WTC11 (cell line): Measurements from ENCODE around the gene NPAS3. TPM values are rescaled to one million over a fixed set of nuclear protein-coding genes. Genes with fewer than 3 reads are reported as not detected.
A peak's percentile ranks its signal among the peaks of the same experiment; 100 is the strongest.

Experiments
- ATAC-seq: fragments of 200-7000 bp; cut with Tn5 transposase; 2 replicates; pipeline ENCODE4 v1.10.0; 2021; ENCODE audit warnings: mild to moderate bottlenecking, moderate library complexity
- CTCF ChIA-PET: fragments of 300-600 bp; sonication (Branson Sonifier 250); formaldehyde crosslinking; loops from one replicate; lab custom pipeline; 2021; ENCODE audit warnings: antibody characterized with exemption; lab: Charles Lee
- POLR2A ChIA-PET: fragments of 350-600 bp; sonication (Branson Sonifier 250); formaldehyde crosslinking; loops from one replicate; lab custom pipeline; 2021; ENCODE audit warnings: antibody characterized with exemption; lab: Charles Lee
- DNase-seq: peaks from one replicate; pipeline ENCODE4 v3.0.0; 2021; ENCODE audit warnings: low spot score
- H3K27ac Mint-ChIP-seq: 2 replicates; pipeline ENCODE4 v1.8.0; 2021; ENCODE audit warnings: mixed read lengths
- H3K27me3 Mint-ChIP-seq: 2 replicates; pipeline ENCODE4 v1.8.0; 2021; ENCODE audit warnings: low read depth, mild to moderate bottlenecking, moderate library complexity, mixed read lengths
- H3K36me3 Mint-ChIP-seq: 2 replicates; pipeline ENCODE4 v1.8.0; 2021; ENCODE audit warnings: mixed read lengths
- H3K4me1 Mint-ChIP-seq: 2 replicates; pipeline ENCODE4 v1.8.0; 2022; ENCODE audit warnings: mixed read lengths
- H3K4me3 Mint-ChIP-seq: 2 replicates; pipeline ENCODE4 v1.8.0; 2021; ENCODE audit warnings: mild to moderate bottlenecking, moderate library complexity, mixed read lengths
- H3K9me3 Mint-ChIP-seq: 2 replicates; pipeline ENCODE4 v1.8.0; 2021; ENCODE audit warnings: mixed read lengths
- ATF3 ChIP-seq: sonication (generic); formaldehyde crosslinking; conservative IDR thresholded peaks from 2 replicates; pipeline ENCODE4 v1.8.1; 2022; ENCODE audit warnings: mild to moderate bottlenecking, missing genetic modification reagents
- ELF4 ChIP-seq: sonication (generic); formaldehyde crosslinking; IDR thresholded peaks from 2 replicates; pipeline ENCODE4 v1.8.1; 2022; ENCODE audit warnings: low read depth, mild to moderate bottlenecking, moderate library complexity, missing genetic modification reagents
- EMX1 ChIP-seq: fragments of 250-450 bp; sonication (Bioruptor Pico); IDR thresholded peaks from 2 replicates; pipeline ENCODE4 v1.8.0; 2021; ENCODE audit warnings: mild to moderate bottlenecking
- FOXP1 ChIP-seq: sonication (generic); formaldehyde crosslinking; IDR thresholded peaks from 2 replicates; pipeline ENCODE4 v1.8.0; 2022; ENCODE audit warnings: missing genetic modification reagents, mild to moderate bottlenecking, moderate library complexity, borderline replicate concordance
- HMGXB4 ChIP-seq: sonication (generic); formaldehyde crosslinking; IDR thresholded peaks from 2 replicates; pipeline ENCODE4 v1.8.1; 2023; ENCODE audit warnings: mild to moderate bottlenecking, moderate library complexity, missing genetic modification reagents
- NFE2L1 ChIP-seq: sonication (generic); formaldehyde crosslinking; IDR thresholded peaks from 2 replicates; pipeline ENCODE4 v1.8.1; 2023; ENCODE audit warnings: missing genetic modification reagents
- SMAD3 ChIP-seq: sonication (generic); formaldehyde crosslinking; IDR thresholded peaks from 2 replicates; pipeline ENCODE4 v1.8.0; 2022; ENCODE audit warnings: missing genetic modification reagents, mild to moderate bottlenecking, borderline replicate concordance
- ZNF671 ChIP-seq: fragments of 250-450 bp; sonication (Bioruptor Pico); IDR thresholded peaks from 2 replicates; pipeline ENCODE4 v1.8.0; 2021; ENCODE audit warnings: mild to moderate bottlenecking
- total RNA-seq: library from RNA; stranded (reverse); gene quantifications from 3 replicates; pipeline ENCODE4 v1.2.3, GENCODE V29; 2021
- TF ChIP-seq, protein P1 (sequence below): sonication (generic); formaldehyde crosslinking; IDR thresholded peaks from 2 replicates; pipeline ENCODE4 v1.8.0; 2023; ENCODE audit warnings: missing genetic modification reagents
- TF ChIP-seq, protein P2 (sequence below): sonication (generic); formaldehyde crosslinking; IDR thresholded peaks from 2 replicates; pipeline ENCODE4 v1.8.1; 2023; ENCODE audit warnings: mild to moderate bottlenecking, missing genetic modification reagents, moderate library complexity
- TF ChIP-seq, protein P3 (sequence below): sonication (generic); formaldehyde crosslinking; IDR thresholded peaks from 2 replicates; pipeline ENCODE4 v1.8.1; 2022; ENCODE audit warnings: low read depth, mild to moderate bottlenecking, moderate library complexity, missing genetic modification reagents, borderline replicate concordance
- TF ChIP-seq, protein P4 (sequence below): sonication (generic); formaldehyde crosslinking; IDR thresholded peaks from 2 replicates; pipeline ENCODE4 v1.8.0; 2022; ENCODE audit warnings: missing genetic modification reagents

NPAS3 gene
- total RNA-seq, 1 experiment from 2014 or later, result 3.2 TPM

- Mint-ChIP-seq H3K9me3 (no peaks in the 10 kb centered on the region), H3K4me3 (no peak overlapping the region), H3K27me3 (no peaks in the 10 kb centered on the region), H3K4me1 (peaks cover 24% of the 10 kb centered on the region), H3K27ac (no peak overlapping the region), H3K36me3 (no peaks in the 10 kb centered on the region)
- TF ChIP-seq FOXP1 (CRISPR knock-in tag) (no peak), SMAD3 (no peak)
- TF ChIP-seq, protein P1, sequence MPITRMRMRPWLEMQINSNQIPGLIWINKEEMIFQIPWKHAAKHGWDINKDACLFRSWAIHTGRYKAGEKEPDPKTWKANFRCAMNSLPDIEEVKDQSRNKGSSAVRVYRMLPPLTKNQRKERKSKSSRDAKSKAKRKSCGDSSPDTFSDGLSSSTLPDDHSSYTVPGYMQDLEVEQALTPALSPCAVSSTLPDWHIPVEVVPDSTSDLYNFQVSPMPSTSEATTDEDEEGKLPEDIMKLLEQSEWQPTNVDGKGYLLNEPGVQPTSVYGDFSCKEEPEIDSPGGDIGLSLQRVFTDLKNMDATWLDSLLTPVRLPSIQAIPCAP (CRISPR knock-in tag), result no peak
- POLR2A ChIA-PET, result no interaction called here
- CTCF ChIA-PET, result no interaction called here
- ATAC-seq, result no peak
- no peak for DNase-seq
Measured at GRCh38 chr14:33291529-33292104, 352.9 kb downstream of the NPAS3 start.

- H3K9me3 Mint-ChIP-seq, result no peaks in the 10 kb centered on the region
- ChIA-PET POLR2A (no interaction called here), CTCF (no interaction called here)
- no peak for DNase-seq
- ATAC-seq, result no peak
- H3K4me3 Mint-ChIP-seq, result no peak overlapping the region
- TF ChIP-seq ELF4 (CRISPR knock-in tag) (no peak), NFE2L1 (CRISPR knock-in tag) (no peak)
- TF ChIP-seq, protein P2, sequence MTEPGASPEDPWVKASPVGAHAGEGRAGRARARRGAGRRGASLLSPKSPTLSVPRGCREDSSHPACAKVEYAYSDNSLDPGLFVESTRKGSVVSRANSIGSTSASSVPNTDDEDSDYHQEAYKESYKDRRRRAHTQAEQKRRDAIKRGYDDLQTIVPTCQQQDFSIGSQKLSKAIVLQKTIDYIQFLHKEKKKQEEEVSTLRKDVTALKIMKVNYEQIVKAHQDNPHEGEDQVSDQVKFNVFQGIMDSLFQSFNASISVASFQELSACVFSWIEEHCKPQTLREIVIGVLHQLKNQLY, result no peak
- no peaks in the 10 kb centered on the region for H3K36me3 Mint-ChIP-seq
- H3K27ac Mint-ChIP-seq, result no peak overlapping the region
- H3K27me3 Mint-ChIP-seq, result no peaks in the 10 kb centered on the region
- peaks cover 36% of the 10 kb centered on the region for H3K4me1 Mint-ChIP-seq
Measured at GRCh38 chr14:33294419-33294818, 355.7 kb downstream of the NPAS3 start.

DNA sequence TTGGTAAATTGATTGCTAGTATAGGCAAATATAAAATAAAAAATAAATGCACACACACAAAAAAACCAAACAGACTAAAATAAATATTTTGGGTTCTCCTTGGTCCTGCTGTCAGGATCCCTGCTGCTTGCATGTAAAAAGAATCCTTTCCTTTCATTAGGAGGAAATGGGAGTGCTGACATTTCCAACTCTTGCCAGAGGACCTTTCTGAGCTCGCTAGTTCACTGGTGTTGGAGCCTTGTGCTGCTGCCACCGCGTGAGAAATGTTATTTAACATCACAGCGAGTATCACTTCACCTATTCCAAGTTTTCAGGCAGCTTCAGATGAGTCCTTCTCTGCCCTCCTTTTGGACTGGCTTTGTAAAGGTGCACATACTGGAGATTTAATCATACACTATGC is 358.9 kb downstream of the NPAS3 start:
- no peak for DNase-seq
- Mint-ChIP-seq H3K36me3 (no peaks in the 10 kb centered on the region), H3K4me1 (peaks cover 25% of the 10 kb centered on the region), H3K9me3 (no peaks in the 10 kb centered on the region), H3K27me3 (no peaks in the 10 kb centered on the region), H3K27ac (peak overlapping the region; percentile 90; the same call in 1 of the 2 replicates), H3K4me3 (peak overlapping the region; percentile 44; the same call in 1 of the 2 replicates)
- TF ChIP-seq HMGXB4 (CRISPR knock-in tag), result no peak
- TF ChIP-seq ATF3 (CRISPR knock-in tag), result no peak
- TF ChIP-seq ZNF671 (CRISPR knock-in tag), result no peak
- TF ChIP-seq EMX1 (CRISPR knock-in tag), result no peak
- TF ChIP-seq, protein P3, sequence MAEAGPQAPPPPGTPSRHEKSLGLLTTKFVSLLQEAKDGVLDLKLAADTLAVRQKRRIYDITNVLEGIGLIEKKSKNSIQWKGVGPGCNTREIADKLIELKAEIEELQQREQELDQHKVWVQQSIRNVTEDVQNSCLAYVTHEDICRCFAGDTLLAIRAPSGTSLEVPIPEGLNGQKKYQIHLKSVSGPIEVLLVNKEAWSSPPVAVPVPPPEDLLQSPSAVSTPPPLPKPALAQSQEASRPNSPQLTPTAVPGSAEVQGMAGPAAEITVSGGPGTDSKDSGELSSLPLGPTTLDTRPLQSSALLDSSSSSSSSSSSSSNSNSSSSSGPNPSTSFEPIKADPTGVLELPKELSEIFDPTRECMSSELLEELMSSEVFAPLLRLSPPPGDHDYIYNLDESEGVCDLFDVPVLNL (CRISPR knock-in tag), result no peak
- TF ChIP-seq, protein P4, sequence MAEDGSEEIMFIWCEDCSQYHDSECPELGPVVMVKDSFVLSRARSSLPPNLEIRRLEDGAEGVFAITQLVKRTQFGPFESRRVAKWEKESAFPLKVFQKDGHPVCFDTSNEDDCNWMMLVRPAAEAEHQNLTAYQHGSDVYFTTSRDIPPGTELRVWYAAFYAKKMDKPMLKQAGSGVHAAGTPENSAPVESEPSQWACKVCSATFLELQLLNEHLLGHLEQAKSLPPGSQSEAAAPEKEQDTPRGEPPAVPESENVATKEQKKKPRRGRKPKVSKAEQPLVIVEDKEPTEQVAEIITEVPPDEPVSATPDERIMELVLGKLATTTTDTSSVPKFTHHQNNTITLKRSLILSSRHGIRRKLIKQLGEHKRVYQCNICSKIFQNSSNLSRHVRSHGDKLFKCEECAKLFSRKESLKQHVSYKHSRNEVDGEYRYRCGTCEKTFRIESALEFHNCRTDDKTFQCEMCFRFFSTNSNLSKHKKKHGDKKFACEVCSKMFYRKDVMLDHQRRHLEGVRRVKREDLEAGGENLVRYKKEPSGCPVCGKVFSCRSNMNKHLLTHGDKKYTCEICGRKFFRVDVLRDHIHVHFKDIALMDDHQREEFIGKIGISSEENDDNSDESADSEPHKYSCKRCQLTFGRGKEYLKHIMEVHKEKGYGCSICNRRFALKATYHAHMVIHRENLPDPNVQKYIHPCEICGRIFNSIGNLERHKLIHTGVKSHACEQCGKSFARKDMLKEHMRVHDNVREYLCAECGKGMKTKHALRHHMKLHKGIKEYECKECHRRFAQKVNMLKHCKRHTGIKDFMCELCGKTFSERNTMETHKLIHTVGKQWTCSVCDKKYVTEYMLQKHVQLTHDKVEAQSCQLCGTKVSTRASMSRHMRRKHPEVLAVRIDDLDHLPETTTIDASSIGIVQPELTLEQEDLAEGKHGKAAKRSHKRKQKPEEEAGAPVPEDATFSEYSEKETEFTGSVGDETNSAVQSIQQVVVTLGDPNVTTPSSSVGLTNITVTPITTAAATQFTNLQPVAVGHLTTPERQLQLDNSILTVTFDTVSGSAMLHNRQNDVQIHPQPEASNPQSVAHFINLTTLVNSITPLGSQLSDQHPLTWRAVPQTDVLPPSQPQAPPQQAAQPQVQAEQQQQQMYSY, result no peak
- POLR2A ChIA-PET, result no interaction called here
- CTCF ChIA-PET, result no interaction called here
- ATAC-seq, result peak; percentile 80
